Raji (cell line): ENCODE data around the gene FLT4.

Experiments used
- POLR2A ChIP-seq: IDR thresholded peaks from 2 replicates; pipeline ENCODE4 v1.6.1; 2011; ENCODE audit warnings: low read depth, low read length, control low read depth; ENCODE audit not compliant: insufficient read depth

FLT4 gene

DNA sequence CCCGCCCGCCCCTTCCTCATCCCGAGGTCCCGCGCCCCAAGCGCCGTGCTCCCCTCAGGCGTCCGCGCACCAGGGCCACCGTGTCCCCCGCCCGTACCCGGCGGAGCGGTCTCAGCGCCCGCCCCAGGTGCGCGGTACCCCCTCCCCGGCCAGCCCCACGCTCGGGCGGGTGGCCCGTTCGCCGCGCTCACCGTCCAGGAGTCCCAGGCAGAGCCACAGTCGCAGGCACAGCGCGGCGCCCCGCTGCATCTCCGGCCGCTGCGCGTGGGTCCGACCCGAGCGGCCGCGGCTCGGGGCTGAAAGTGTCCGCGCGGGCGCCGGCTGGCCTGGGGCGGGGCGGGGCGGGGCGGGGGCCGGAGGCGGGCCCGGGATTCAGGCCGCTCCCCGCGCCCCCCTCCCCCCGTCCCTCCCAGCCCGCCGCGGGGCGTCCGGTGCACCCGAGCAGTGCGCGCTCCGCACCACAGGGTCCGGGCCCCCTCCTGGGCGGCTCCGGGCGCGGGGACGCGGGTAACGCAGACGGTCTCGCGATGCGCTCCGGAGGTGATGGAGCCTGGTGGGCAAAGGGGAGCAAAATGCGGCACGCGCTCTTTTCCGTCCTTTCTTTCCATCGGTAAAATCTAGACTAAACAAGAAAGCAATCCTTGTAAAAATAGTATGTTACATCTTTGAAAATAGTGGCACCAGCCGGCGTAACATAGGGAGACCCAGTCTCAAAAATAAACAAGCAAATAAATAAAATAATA, at the start of gene FLT4:
FLT4 (minus strand) TSS at position 304 of the 743 bp plus-strand sequence; CDS start at position 249, 55 bp downstream.
- no peak for TF ChIP-seq POLR2A

DNA sequence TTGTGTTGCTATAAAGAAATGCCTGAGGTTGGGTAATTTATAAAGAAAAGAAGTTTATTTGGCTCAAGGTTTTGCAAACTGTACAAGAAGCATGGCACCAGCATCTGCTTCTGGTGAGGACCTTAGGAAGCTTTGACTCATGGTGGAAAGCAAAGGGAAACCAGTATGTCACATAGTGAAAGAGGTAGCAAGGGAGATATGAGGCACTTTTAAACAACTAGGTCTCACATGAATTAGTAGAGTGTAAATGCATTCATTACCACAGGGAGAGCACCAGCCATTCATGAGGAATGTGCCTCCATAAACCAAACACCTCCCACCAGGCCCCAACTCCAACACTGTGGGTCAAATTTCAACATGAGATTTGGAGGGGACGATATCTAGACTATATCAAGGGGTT, 49.6 kb upstream of the FLT4 start:
- TF ChIP-seq POLR2A = no peak

DNA sequence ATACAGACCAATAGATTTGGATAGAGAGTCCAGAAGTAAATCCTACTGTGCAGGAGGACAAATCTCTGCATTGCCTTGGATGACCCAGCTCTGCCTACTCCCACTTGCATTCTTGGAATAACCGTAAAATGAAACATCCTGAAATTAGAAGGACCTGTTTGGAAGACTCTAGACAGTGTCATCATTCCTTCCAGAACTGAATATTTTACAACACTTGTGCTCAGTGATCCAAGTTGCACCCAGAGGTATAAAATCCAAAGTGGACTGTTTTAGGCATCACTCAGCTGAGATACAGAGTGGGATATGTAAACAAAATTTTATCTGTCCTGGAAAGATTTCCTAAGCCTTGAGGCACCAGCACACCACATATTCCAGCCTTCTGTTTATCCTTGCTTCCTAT, 46.7 kb upstream of the FLT4 start:
- no peak for TF ChIP-seq POLR2A

DNA sequence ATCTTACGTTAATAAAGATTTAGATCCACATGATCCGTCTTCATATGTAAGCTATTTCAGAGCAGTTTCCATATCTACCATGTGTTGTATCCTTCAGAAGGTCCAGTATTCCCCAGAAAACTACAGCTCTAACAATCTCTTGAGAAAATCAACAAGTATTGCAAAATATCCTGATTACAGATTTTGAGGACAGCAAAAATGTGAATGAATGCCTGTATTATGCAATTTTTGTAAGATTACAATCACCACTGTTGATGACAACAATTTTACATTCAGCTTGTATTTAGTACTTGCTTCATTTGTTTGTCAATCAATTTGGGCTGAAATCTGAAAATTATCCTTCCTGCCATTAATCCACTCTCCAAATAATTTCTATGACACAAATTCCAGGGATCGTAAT, 43.0 kb upstream of the FLT4 start:
- TF ChIP-seq POLR2A = no peak

DNA sequence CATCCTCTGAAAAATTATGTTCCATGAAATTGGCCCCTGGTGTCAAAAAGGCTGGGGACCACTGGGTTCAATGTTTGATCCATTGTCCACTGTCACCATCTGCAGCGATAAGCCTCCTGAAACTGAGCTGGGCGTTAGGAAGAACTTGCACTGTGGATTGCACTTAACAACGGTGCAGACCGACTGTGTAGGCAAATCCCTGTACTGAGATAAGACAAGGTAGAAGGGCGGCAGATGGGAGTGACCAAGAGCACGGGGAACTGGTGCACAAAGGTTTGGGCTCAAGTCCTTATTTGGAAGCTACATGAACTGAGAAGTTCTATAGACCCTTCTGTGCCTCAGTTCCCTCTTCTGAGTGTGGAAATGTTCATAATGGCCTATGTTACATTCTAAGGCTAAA, 41.6 kb upstream of the FLT4 start:
- TF ChIP-seq POLR2A = no peak

DNA sequence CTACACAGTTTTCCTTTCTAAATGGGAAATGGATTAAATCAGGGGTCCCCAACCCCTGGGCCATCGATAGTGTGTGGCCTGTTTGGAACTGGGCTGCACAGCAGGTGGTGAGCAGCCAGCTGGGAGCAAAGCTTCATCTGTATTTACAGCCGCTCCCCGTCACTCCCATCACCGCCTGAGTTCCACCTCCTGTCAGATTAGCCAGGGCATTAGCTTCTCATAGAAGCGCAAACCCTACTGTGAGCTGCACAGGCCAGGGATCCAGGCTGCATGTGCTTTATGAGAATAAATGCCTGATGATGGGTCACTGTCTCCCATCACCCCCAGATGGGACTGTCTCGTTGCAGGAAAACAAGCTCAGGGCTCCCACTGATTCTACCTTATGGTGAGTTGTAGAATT, 41.2 kb upstream of the FLT4 start:
- no peak for TF ChIP-seq POLR2A

DNA sequence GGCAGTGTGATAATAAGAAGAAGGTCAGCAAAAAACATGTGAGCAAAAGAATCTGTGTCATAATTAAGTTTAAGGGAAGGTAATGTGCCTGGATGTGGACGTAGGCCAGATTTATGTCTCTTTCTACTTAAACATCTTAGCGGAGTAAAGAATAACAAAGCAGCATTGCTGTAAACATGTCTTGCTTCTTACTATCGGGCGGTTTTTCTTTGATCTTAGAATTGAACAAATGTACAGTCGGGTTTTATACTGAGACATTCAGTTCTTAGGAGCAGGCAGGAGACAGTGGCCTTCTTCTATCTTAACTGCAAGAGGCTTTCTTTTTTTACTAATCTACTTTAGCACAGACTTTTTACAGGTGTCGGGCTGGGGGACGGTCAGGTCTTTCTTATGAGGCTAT, 40.4 kb upstream of the FLT4 start:
- TF ChIP-seq POLR2A = no peak

DNA sequence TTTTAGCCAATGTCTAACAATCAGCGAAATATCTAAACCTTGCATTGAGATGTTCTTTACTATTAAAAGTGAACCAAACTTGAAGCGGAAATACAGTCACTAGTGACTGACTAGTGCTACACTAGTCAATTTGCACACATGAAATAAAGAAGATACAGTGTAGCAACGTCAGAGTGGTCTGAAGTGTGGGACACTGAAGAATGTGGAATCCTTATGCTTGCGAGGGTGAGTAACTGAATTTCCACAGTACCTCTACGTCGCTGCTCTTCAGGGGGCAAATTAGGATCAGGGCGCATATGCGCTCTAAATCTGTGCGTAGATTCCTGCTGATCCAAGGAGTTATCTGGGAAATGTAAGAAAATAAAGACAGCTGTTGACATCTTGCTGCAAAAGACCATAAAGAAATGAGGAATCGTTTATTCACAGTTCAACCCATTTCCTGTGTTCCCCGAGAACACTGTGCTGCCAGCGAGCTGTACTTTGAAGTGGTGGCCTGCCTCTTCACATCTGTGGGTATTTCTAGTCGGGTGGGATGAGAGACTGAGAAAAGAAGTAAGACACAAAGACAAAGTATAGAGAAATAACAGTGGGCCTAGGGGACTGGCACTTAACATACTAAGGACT, 39.8 kb upstream of the FLT4 start:
- no peak for TF ChIP-seq POLR2A

DNA sequence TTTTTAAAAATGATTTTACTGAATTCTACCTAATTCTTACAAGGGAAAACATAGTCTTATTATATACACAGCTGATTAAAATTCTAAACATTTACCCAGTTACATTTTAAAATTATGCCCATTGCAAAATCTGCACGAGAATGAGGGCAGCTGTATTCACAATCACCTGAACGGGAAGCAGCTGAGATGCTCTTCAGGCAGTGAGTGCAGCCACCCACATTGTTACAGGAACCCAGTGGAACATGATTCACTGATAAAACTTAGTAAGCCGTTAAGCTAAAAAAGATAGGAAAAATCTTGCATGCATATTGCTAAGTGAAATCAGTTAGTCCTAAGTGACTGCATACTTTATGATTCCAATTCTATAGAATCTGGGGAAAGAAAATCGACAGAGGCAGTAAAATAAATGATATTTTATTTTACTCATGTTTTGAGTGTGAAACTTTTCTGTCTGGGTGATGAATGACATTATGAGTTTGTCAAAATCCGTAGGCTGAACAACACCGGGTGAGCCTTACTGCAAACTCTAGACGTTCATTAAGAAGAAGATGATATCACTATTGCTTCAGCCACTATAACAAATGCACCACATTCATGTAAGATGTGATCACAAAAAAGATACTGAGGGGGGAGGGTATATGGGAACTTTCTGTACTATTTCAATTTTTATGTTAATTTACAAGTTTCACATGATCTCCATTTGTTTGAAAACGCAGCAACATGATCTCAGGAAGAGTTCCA, 39.1 kb upstream of the FLT4 start:
- no peak for TF ChIP-seq POLR2A

DNA sequence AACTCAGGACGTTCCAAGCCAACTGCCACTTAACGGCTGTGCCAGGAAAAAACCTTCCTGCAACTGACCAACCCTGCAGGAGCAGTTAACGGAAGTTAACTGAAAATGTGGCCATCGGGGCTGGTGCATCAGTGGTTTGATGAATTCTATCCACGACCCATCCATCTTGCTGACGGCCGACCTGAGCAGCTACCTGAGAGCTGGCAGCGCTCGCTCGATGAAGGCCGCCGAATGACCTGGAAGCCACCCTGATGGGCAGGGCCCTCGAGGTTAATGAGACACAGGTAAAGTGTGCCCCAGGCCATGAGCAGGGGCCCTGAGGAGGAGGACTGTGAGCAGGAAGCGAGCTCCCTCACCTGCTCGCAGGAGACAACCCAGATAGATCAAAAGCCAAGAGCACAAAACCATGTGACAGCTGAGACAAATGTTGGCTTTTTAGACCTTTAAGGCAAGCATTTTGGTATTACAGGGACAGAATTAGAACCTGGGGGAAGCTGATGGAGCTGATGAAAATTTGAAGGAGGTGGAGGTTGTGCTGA, 35.3 kb upstream of the FLT4 start:
- no peak for TF ChIP-seq POLR2A

DNA sequence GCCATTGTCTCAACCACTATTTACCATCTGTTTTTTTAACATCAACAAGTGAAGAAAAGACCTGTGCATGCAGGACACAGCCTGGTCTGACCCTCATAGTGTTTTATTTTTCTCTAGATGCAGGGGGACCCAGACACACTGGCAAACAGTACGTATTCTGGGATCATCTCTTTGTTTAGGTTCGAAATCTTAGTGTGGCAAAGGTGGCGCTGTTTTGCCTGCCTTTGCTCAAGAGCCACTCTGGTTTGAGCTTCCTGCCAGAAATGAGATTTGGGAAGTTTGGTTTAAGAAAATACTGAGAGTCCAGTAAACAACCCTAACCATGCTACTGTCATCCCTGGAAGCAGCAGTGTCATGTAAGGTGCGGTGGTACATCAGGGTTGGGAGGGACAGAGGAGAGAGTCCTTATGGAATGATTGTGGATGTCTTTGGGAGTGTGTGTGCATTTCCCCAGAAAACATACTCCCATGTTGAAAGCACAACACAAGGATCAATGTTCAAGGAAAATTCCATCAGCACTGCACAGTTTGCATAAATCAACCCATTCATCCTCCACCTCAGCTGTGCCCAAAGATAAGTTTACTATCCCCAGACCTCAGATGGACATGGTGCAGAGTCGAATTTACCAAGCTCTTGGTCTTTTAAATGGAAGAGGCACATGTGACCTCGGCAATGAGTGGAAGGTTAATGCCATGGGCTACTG, 34.0 kb upstream of the FLT4 start:
- TF ChIP-seq POLR2A = no peak

DNA sequence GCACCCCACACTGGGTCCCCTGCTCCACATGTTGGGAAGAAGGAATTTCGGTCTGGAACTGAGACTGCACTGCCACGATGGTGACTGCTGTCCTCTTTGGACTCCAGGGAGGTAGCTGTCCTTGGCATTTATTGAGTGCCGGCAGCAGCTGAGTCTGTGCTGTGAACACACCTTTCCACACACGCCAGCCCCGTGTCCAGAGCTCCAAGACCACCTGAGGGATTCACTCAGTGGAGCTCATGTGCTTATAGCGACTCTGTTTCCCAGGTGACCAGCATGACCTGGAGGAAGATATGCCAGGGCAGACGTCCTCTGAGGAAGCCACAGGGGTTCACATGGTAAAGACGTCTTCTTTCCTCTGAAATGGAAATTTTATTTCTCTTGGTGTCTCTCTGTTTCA, 33.2 kb upstream of the FLT4 start:
- no peak for TF ChIP-seq POLR2A

DNA sequence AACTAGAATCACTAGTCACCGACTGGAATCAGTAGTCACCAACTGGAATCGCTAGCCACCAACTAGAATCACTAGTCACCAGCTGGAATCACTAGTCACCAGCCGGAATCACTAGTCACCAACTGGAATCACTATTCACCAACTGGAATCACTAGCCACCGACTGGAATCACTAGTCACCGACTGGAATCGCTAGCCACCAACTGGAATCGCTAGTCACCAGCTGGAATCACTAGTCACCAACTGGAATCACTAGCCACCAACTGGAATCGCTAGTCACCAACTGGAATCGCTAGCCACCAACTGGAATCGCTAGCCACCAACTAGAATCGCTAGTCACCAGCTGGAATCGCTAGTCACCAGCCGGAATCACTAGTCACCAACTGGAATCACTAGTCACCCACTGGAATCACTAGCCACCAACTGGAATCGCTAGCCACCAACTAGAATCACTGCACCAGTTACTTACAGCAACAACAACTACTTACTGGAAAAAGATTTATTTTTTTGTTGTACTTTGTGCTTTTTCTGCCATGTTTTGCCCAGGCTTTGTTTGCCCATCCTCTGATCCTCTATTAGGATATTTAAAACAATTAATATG, 25.7 kb upstream of the FLT4 start:
- no peak for TF ChIP-seq POLR2A

DNA sequence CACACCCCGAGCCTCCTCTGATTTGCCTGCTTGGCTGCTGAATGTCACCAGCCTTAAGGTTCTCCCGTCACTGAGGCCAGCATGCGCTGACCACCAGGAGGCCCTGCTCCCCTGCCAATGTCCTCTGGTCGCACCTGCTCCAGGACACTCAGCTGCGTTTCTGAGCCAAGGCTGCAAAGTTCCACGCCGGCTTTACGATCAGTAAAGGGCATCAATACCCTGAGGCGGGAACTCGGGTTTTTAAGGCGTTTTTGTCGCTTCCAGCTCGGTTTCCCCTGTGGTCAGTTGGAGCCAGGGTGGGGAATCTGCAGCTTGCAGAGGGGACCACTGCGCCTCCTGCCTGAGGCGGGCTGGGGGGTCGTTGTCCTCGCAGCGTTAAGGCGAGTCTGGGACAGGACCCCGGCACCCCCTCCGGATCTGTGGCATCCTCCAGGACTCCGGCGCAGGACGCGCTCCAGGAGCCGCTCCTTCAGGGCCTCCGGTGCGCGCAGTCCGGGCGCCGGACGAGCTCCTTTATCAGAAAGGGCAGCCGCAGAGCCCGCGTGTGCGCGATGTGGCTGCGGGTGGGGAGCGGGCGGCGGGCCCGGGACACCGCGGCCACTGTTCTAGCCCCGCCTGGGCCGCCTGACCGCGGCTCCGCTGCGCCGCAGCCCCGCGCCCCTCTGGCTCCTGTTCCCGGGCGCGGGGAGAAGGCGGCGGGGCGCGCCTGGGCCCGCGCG, 24.1 kb upstream of the FLT4 start:
- TF ChIP-seq POLR2A = no peak

DNA sequence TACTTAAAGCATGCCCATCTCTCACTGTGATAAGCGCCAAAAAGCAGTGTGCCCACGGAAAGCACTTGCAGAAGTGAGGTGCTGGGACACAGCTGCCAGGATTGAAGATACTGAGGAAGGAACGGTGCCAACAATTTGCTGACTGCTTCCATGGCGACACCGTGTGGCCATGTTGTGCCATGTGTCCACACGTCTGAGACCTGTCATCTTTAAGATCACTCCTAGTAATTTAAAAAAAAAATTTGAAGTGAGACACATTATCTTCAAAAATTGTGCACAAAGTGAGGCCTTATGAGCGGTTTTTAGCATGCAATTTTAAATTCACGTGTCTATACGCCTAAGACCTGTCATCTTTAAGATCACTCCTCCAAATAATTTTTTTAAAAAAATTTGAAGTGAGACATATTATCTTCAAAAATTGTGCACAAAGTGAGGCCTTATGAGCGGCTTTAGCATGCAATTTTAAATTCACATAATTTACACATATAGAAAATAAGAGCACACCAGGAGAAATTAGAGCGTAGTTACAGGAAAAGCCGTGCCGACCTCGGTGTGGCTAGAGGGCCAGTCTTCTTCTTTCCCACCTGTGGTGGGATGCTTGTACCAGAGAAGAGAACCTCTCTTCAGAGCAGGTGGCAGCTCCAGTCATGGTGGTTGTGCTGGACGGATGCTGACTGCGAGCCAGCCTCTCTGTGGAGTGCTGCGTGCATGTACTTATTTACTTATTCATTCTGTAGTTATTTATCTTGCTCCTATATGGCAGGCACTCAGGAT, 21.4 kb upstream of the FLT4 start:
- no peak for TF ChIP-seq POLR2A
